Mucosa of descending colon (tissue), 3 donors: ENCODE results near the gene MYOG. TPM values are rescaled to one million over a fixed set of nuclear protein-coding genes. Genes with fewer than 3 reads are reported as not detected.

ENCODE experiments used
- ATAC-seq: fragments of 200-7000 bp; cut with Tn5 transposase; one replicate; pipeline ENCODE4 v1.9.1; 2020; ENCODE audit warnings: mild to moderate bottlenecking, moderate library complexity
- DNase-seq, 3 donors: peaks; one replicate each; pipeline ENCODE4 v3.0.0-alpha.2; 2020
- H3K36me3 ChIP-seq: fragments of 200-600 bp; one replicate; pipeline ENCODE4 v1.8.0; 2021; ENCODE audit warnings: low read depth, mild to moderate bottlenecking
- H3K4me1 ChIP-seq: fragments of 200-600 bp; one replicate; pipeline ENCODE4 v1.8.0; 2021; ENCODE audit warnings: low read depth, mild to moderate bottlenecking
- H3K4me3 ChIP-seq: fragments of 200-600 bp; one replicate; pipeline ENCODE4 v1.8.0; 2021; ENCODE audit warnings: mild to moderate bottlenecking
- H3K9me3 ChIP-seq: fragments of 200-600 bp; one replicate; pipeline ENCODE4 v1.8.0; 2021; ENCODE audit warnings: mild to moderate bottlenecking
- CTCF ChIP-seq: fragments of 200-600 bp; IDR thresholded peaks from one replicate; pipeline ENCODE4 v1.8.0; 2022; ENCODE audit warnings: antibody characterized with exemption, mild to moderate bottlenecking
- intact Hi-C, 2 donors: fragments of 100-400 bp; cut with DNase I in 1 of 2; cut with micrococcal nuclease in 1 of 2; formaldehyde crosslinking; loops; one replicate each; pipeline versions ENCODE4 v1.11.0 to v1.11.1; 2022; cut with DNase I, micrococcal nuclease
- total RNA-seq, 3 donors: library from RNA; stranded (reverse); fragmentation: NEBNext Ultra II Directional in 2 of 3; extraction: Animal tissue kit (Norgen Biotek cat#: 25700) in 2 of 3; gene quantifications; one replicate each; pipeline versions ENCODE4 v1.2.1 to v1.2.4, GENCODE V29; 2021 to 2023
- donor health status: DM: no; HTN: no; CAD: no; lungs with moderate emphysema.
- donor health status: DM: no; HTN: no; CAD: no.
- donor health status: DM: no; HTN: yes; CAD: no.

MYOG gene
- total RNA-seq, 3 donors from 2014 or later, result not detected

GRCh38 chr1:203128716-203129500, 43.1 kb upstream of the MYOG start:
- Histone ChIP-seq H3K4me1 (peaks cover 17% of the 10 kb centered on the region), H3K9me3 (no peaks in the 10 kb centered on the region), H3K36me3 (no peaks in the 10 kb centered on the region), H3K4me3 (no peak overlapping the region)
- ATAC-seq (no peak), DNase-seq (no peak)
- no peak for TF ChIP-seq CTCF
- intact Hi-C loops, result no loop called here

GRCh38 chr1:203128431-203128715, 42.6 kb upstream of the MYOG start:
- TF ChIP-seq CTCF, result no peak
- DNase-seq, result no peak
- Histone ChIP-seq H3K36me3 (no peaks in the 10 kb centered on the region), H3K9me3 (no peaks in the 10 kb centered on the region), H3K4me1 (peaks cover 17% of the 10 kb centered on the region), H3K4me3 (no peak overlapping the region)
- ATAC-seq, result no peak
- intact Hi-C loops, result no loop called here

GRCh38 chr1:203127666-203128430, 42.0 kb upstream of the MYOG start, which contains the start of gene ADORA1:
ADORA1 (plus strand) TSS chr1:203127726; CDS start chr1:203128842, 1,116 bp downstream.
- H3K4me1 ChIP-seq, result peaks cover 17% of the 10 kb centered on the region
- DNase-seq (peak; percentile 62 to 73 (median 69)), ATAC-seq (peak; percentile 90)
- no peak within 1 kb of the TSS for H3K4me3 ChIP-seq
- intact Hi-C loops, result no loop called here
- TF ChIP-seq CTCF, result no peak
- no peaks in the 10 kb centered on the region for H3K36me3 ChIP-seq
- H3K9me3 ChIP-seq, result no peaks in the 10 kb centered on the region

GRCh38 chr1:203126866-203127665, 41.3 kb upstream of the MYOG start:
- TF ChIP-seq CTCF, result no peak
- DNase-seq, result no peak
- no peaks in the 10 kb centered on the region for H3K36me3 ChIP-seq
- H3K4me3 ChIP-seq, result no peak overlapping the region
- H3K4me1 ChIP-seq, result peaks cover 17% of the 10 kb centered on the region
- peak; percentile 8 for ATAC-seq
- intact Hi-C loops, result no loop called here
- H3K9me3 ChIP-seq, result no peaks in the 10 kb centered on the region

GRCh38 chr1:203126151-203126865, 40.5 kb upstream of the MYOG start:
- Histone ChIP-seq H3K4me1 (peaks cover 17% of the 10 kb centered on the region), H3K36me3 (no peaks in the 10 kb centered on the region), H3K9me3 (no peaks in the 10 kb centered on the region), H3K4me3 (no peak overlapping the region)
- TF ChIP-seq CTCF, result no peak
- intact Hi-C loops, result no loop called here
- DNase-seq, result no peak
- no peak for ATAC-seq
